Subcutaneous adipose tissue (tissue), 4 donors: ENCODE measurements around the gene CUL9. TPM values are rescaled to one million over a fixed set of nuclear protein-coding genes. Genes with fewer than 3 reads are reported as not detected.

Experiments used
- total RNA-seq, 4 donors: library from RNA; depleted of rRNA; stranded (reverse); fragments of >200 nt; gene quantifications; one replicate each; pipeline ENCODE4 v1.1.0, GENCODE V29; 2016
- TF ChIP-seq, protein P1 (sequence below): fragments of 450-650 bp; IDR thresholded peaks from one replicate; pipeline ENCODE4 v1.5.1; 2016; ENCODE audit warnings: low read depth, mild to moderate bottlenecking, control low read depth, antibody characterized with exemption, moderate library complexity

CUL9 gene
- total RNA-seq, 4 donors from 2014 or later = 16.3 to 36.7 (median 27.2) TPM

DNA sequence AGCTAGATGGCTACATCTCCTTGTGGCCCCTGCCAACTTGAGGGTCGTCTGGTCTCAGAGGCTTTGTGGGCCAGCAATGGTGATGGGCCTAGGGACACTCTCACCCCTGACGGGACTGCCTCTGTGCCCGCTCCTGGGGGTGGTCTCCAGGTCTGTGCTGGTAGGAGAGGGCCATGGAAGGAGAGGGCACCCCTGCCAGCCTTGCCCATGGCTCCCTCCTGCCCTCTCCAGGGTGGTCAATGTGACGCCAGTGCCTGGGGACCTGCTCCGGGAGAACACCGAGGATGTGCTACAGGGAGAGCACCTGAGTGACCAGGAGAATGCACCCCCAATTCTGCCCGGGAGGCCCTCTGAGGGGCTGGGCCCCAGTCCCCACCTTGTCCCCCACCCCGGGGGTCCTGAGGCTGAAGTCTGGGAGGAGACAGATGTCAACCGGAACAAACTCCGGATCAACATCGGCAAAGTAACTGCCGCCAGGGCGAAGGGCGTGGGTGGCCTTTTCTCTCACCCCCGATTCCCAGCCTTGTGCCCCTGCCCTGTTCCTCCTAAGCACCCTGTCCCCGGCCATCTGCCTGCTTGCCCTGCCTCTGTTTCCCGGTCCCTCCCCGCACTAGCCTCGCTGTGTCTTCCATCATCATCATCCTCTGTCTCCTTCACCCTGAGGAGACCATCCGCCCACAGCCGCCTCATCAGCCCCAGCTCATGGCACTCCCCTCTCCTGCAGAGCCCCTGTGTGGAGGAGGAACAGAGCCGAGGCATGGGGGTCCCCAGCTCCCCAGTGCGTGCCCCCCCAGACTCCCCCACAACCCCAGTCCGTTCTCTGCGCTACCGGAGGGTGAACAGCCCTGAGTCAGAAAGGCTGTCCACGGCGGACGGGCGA is 77.1 kb downstream of the CUL9 start:
- TF ChIP-seq, protein P1, sequence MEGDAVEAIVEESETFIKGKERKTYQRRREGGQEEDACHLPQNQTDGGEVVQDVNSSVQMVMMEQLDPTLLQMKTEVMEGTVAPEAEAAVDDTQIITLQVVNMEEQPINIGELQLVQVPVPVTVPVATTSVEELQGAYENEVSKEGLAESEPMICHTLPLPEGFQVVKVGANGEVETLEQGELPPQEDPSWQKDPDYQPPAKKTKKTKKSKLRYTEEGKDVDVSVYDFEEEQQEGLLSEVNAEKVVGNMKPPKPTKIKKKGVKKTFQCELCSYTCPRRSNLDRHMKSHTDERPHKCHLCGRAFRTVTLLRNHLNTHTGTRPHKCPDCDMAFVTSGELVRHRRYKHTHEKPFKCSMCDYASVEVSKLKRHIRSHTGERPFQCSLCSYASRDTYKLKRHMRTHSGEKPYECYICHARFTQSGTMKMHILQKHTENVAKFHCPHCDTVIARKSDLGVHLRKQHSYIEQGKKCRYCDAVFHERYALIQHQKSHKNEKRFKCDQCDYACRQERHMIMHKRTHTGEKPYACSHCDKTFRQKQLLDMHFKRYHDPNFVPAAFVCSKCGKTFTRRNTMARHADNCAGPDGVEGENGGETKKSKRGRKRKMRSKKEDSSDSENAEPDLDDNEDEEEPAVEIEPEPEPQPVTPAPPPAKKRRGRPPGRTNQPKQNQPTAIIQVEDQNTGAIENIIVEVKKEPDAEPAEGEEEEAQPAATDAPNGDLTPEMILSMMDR = no peak

DNA sequence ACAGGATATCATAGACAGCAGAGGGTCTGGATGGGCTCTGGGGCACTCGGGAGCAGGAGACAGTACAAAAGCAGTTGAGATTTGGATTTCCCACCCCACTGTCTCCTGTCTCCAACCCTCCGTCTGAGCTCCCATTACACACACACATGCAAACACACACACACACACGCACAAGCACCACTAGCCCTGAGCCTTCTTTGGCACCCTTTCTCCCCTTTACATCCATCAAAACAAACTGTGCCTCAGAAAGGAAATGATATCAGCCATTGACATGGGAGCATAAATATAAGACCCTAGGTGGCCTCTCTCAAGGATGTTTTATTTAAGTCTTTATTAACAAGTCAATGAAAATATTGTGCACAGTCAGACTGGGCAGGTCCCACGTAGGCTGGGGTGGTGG is 78.8 kb downstream of the CUL9 start:
- TF ChIP-seq, protein P1 = no peak

DNA sequence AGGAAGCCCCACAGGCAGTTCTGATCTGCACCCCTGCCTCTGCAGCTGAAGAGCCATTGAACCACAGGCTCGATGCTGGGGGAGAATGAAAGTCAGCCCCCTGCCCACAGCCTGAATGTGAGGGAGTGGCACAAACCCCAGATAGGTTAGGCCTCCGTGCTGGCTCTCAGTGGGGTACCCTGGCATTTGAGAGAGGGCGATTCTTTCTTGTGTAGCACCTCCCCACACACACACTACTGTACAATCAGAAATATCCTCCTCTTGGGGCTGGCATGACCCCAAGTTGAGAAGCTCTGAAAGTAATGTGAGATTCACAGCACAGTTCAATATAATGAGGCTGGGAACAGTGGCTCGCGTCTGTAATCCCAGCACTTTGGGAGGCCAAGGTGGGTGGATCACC is 79.2 kb downstream of the CUL9 start:
- TF ChIP-seq, protein P1 = no peak

DNA sequence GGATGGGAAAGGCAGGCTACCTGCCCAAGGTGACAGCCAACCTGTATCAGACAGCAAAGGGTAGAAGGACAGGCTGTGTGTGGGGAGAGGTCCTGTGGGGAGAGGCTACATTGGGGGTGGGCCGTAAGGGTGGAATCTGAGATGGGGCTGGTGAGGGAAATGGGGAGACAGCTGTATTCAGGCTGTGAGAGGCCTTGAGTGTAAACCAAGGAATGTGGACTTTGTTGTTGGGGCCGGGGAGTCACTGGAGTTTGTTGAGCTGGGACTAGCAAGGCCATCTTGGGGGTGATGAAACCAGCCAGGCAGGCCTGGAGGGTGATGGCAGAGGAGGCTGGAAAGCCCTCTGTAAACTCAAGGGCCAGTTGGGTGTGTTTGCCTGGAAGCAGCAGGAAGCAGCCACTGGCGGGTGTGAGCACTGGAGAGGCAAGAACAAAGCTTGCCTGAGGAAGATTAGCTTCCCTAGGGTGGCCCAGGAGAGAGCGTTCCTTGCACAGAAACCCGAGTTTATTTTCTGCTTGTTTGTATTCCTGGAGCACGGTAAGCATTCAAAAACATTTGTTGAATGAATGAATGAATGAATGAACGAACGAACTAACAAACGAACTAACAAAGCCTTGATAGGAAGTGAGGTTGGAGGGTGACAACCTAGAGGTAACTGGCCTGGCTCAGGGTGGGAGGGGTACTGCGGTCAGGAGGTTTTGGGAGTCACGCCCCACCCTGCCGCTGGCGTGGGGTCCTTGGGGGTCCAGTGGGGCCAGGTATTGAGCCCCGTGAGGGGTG is 80.2 kb downstream of the CUL9 start:
- TF ChIP-seq, protein P1 = no peak

DNA sequence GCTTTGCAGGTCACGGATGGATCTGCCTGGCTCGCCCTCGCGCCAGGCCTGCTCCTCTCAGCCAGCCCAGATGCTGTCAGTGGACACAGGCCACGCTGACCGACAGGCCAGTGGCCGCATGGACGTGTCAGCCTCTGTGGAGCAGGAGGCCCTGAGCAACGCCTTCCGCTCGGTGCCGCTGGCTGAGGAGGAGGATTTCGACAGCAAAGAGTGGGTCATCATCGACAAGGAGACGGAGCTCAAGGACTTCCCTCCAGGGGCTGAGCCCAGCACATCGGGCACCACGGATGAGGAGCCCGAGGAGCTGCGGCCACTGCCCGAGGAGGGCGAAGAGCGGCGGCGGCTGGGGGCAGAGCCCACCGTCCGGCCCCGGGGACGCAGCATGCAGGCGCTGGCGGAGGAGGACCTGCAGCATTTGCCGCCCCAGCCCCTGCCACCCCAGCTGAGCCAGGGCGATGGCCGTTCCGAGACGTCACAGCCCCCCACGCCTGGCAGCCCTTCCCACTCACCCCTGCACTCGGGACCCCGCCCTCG is 80.9 kb downstream of the CUL9 start:
- TF ChIP-seq, protein P1 = no peak

DNA sequence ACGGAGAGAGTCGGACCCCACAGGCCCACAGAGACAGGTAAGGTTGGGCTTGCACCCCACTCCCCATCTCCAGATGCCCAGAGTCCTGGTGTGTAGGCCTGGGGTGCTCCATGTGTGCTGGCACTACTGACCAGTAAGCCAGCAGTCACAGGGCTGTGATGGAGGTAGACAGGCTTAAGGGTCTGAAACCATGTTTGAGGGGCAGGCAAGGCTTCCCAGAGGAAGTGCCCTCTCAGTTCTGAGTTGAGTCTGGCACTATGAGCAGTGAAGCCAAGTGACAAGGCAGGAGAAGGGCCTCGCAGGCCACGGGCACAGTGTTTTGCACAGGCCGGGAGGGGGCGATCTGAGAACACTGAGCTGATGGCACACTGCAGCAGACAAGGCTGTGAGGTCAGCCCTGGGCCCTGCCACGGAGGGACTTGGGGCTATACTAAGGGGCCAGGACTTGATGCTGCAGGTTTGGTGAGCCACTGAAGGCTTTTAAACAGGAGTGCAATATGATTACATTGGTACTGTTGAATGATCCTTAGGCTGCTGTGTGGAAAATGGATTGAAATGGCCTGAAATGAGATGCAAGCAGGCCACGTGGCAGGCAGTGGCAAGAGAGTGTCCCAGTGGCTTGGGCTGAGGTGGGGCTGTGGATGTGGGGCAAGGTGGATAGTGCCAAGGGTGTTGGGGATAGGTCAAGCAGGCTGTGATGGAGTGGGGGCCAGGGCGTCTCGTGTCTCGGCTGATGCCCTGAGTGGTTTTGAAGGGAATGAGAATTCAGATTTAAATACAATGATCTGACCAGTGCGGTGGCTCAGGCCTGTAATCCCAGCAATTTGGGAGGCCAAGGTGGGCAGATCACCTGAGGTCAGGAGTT is 81.5 kb downstream of the CUL9 start:
- TF ChIP-seq, protein P1 = no peak
